KMS-11 (cell line): ENCODE measurements around the gene C4BPB.

Source experiments
- H2AFZ ChIP-seq: fragments of 200-600 bp; sonication (generic); 2 replicates; pipeline ENCODE4 v1.6.1; 2016; ENCODE audit warnings: antibody characterized with exemption, mixed run types, low read depth
- H3K27ac ChIP-seq: fragments of 200-600 bp; sonication (generic); 2 replicates; pipeline ENCODE4 v1.6.1; 2016; ENCODE audit warnings: mild to moderate bottlenecking, mixed run types
- H3K27me3 ChIP-seq: fragments of 200-600 bp; sonication (generic); 2 replicates; pipeline ENCODE4 v1.6.1; 2017; ENCODE audit warnings: mild to moderate bottlenecking, low read depth, mixed run types, moderate library complexity; ENCODE audit not compliant: insufficient read depth
- H3K36me3 ChIP-seq: fragments of 200-600 bp; sonication (generic); 2 replicates; pipeline ENCODE4 v1.6.1; 2017; ENCODE audit warnings: mild to moderate bottlenecking, mixed run types; ENCODE audit not compliant: insufficient read depth
- H3K4me1 ChIP-seq: fragments of 200-600 bp; sonication (generic); 2 replicates; pipeline ENCODE4 v1.6.1; 2016; ENCODE audit warnings: mild to moderate bottlenecking, low read depth, mixed run types; ENCODE audit not compliant: poor library complexity, severe bottlenecking
- H3K4me2 ChIP-seq: fragments of 200-600 bp; sonication (generic); 2 replicates; pipeline ENCODE4 v1.7.0; 2016; ENCODE audit warnings: mild to moderate bottlenecking, mixed run types
- H3K4me3 ChIP-seq: fragments of 200-600 bp; sonication (generic); IDR thresholded peaks from 2 replicates; pipeline ENCODE4 v1.6.1; 2017; ENCODE audit warnings: low read depth, low read length, mixed read lengths; ENCODE audit not compliant: insufficient read depth
- H3K79me2 ChIP-seq: fragments of 200-600 bp; sonication (generic); 2 replicates; pipeline ENCODE4 v1.6.1; 2016; ENCODE audit warnings: low read depth, mixed run types; ENCODE audit not compliant: insufficient read depth
- H3K9ac ChIP-seq: fragments of 200-600 bp; sonication (generic); 2 replicates; pipeline ENCODE4 v1.6.1; 2016; ENCODE audit warnings: mild to moderate bottlenecking, mixed run types
- H4K20me1 ChIP-seq: fragments of 200-600 bp; sonication (generic); 2 replicates; pipeline ENCODE4 v1.6.1; 2016; ENCODE audit warnings: mild to moderate bottlenecking, mixed run types; ENCODE audit not compliant: insufficient read depth
- CTCF ChIP-seq: fragments of 200-600 bp; sonication (generic); conservative IDR thresholded peaks from 2 replicates; pipeline ENCODE4 v1.6.1; 2017; ENCODE audit warnings: low read depth, mild to moderate bottlenecking, antibody characterized with exemption, low read length, moderate library complexity, mixed read lengths

Gene C4BPB

GRCh38 chr1:207134581-207134980 is 45.9 kb downstream of the C4BPB start:
- Histone ChIP-seq H3K4me1 (no peaks in the 10 kb centered on the region), H3K9ac (no peak overlapping the region), H3K27me3 (no peaks in the 10 kb centered on the region), H3K27ac (no peak overlapping the region), H4K20me1 (no peaks in the 10 kb centered on the region), H3K36me3 (no peaks in the 10 kb centered on the region), H2AFZ (no peak overlapping the region), H3K4me3 (no peak overlapping the region), H3K4me2 (no peak overlapping the region), H3K79me2 (no peaks in the 10 kb centered on the region)
- no peak for TF ChIP-seq CTCF

GRCh38 chr1:207139616-207140015 is 51.0 kb downstream of the C4BPB start:
- Histone ChIP-seq H3K4me3 (no peak overlapping the region), H3K4me1 (no peaks in the 10 kb centered on the region), H4K20me1 (no peaks in the 10 kb centered on the region), H3K27me3 (no peaks in the 10 kb centered on the region), H3K27ac (no peak overlapping the region), H3K9ac (no peak overlapping the region), H3K4me2 (no peak overlapping the region), H3K36me3 (no peaks in the 10 kb centered on the region), H3K79me2 (no peaks in the 10 kb centered on the region), H2AFZ (no peak overlapping the region)
- TF ChIP-seq CTCF = no peak

DNA sequence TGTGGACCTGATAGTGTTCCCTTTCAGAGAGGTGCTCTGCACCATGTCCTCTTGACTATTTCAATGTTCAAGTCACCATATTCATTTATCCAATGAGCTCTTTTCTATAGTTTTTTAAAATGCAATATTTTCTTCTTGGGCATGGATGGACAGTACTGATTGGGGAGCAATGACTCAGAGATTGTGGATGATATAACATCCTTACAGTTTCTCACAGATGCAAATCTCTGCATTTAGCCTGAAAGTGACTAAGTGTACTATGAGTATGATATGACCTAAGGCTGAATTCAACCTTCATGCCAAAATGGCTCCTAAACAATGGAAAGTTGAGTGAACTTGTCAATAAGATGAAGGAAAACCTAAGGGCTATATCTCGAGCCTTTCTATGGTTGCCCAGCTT is 51.9 kb downstream of the C4BPB start:
- Histone ChIP-seq H3K4me2 (no peak overlapping the region), H3K79me2 (no peaks in the 10 kb centered on the region), H3K9ac (no peak overlapping the region), H3K4me3 (no peak overlapping the region), H3K4me1 (no peaks in the 10 kb centered on the region), H3K27ac (no peak overlapping the region), H3K36me3 (no peaks in the 10 kb centered on the region), H2AFZ (no peak overlapping the region), H4K20me1 (no peaks in the 10 kb centered on the region), H3K27me3 (no peaks in the 10 kb centered on the region)
- no peak for TF ChIP-seq CTCF

DNA sequence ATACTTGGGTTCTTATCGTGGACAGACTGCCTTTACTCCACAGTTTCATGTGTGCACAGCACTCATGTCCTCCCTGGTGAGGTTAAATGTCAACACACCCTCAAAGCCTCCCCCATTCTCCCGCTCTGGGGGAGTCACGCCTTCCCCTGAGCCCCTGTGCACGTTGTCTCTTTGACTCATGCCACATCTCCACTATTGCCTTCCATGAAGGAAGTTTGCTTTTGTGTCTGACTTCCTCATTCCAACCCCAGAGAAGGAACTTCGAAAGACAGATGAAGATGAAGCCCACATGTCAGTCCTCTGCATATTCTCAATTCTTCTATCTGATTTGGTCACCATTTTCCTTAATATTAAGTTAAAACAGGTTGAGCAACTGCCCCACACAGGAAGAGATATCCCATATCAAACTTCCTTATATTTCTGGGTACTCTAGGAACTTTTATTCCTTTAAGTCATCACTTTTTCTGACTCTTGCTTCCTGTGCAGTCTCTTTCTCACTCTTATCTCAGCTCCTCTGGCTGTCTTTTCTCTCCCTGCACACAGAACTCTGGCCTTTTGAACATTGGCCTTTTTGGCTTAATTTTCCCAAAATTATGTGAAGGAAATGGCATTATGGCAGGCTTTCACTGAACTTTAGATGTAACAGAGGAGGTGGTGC is 56.9 kb downstream of the C4BPB start:
- H3K27me3 ChIP-seq = no peaks in the 10 kb centered on the region
- no peak overlapping the region for H3K4me3 ChIP-seq
- H3K4me2 ChIP-seq = no peak overlapping the region
- H2AFZ ChIP-seq = no peak overlapping the region
- no peak for TF ChIP-seq CTCF
- H3K79me2 ChIP-seq = no peaks in the 10 kb centered on the region
- H3K9ac ChIP-seq = no peak overlapping the region
- H4K20me1 ChIP-seq = no peaks in the 10 kb centered on the region
- H3K27ac ChIP-seq = no peak overlapping the region
- no peaks in the 10 kb centered on the region for H3K36me3 ChIP-seq
- H3K4me1 ChIP-seq = no peaks in the 10 kb centered on the region
